Thyroid gland (tissue), 4 donors: ENCODE measurements around the gene TERT. TPM values are rescaled to one million over a fixed set of nuclear protein-coding genes. Genes with fewer than 3 reads are reported as not detected.
"Not testable (repeated sequence)": the region's sequence is repeated elsewhere in the genome, so short reads cannot be mapped to it uniquely, and the experiment has no call there.

ENCODE experiments used
- DNase-seq, 2 donors: peaks; one replicate each; pipeline ENCODE4 v3.0.0-alpha.2; 2019
- H3K27ac ChIP-seq, 3 donors: fragments of 200-600 bp; sonication (generic); 1 replicate in 2 of 3; 2 replicates in 1 of 3; pipeline ENCODE4 v1.5.1; 2016 to 2019; ENCODE audit warnings: mild to moderate bottlenecking in 1 of 3, moderate library complexity in 1 of 3
- H3K27me3 ChIP-seq: fragments of 200-600 bp; sonication (generic); one replicate; pipeline ENCODE4 v1.5.1; 2019
- H3K36me3 ChIP-seq, 2 donors: fragments of 200-600 bp; sonication (generic); one replicate each; pipeline ENCODE4 v1.5.1; 2016 to 2019
- H3K4me1 ChIP-seq, 2 donors: fragments of 200-600 bp; sonication (generic); one replicate each; pipeline ENCODE4 v1.5.1; 2017 to 2019
- H3K4me3 ChIP-seq, 3 donors: fragments of 200-600 bp; sonication (generic); replicated peaks in 1 of 3; 1 replicate in 2 of 3; 2 replicates in 1 of 3; pipeline ENCODE4 v1.5.1; 2016; ENCODE audit warnings: mild to moderate bottlenecking in 1 of 3
- H3K9me3 ChIP-seq: fragments of 200-600 bp; sonication (generic); one replicate; pipeline ENCODE4 v1.5.1; 2017
- CTCF ChIP-seq, 6 experiments: fragments of 200-600 bp in 3 of 6; fragments of 450-650 bp in 3 of 6; sonication (generic) in 3 of 6; IDR thresholded peaks; one replicate each; pipeline ENCODE4 v1.5.1; 2016 to 2019; ENCODE audit warnings: antibody characterized with exemption in 6 of 6, mild to moderate bottlenecking in 2 of 6, inconsistent platforms in 1 of 6, moderate library complexity in 1 of 6
- POLR2A ChIP-seq, 2 donors: fragments of 450-650 bp; IDR thresholded peaks; one replicate each; pipeline ENCODE4 v1.6.1; 2017; ENCODE audit warnings: antibody characterized with exemption in 2 of 2, mild to moderate bottlenecking in 2 of 2, moderate library complexity in 1 of 2
- WGBS, 2 donors: methylation state at CpG; one replicate each; pipeline ENCODE4 v1.1.5; 2017; 5-methylcytosine and 5-hydroxymethylcytosine counted together
- intact Hi-C: fragments of 100-400 bp; cut with DNase I; formaldehyde crosslinking; loops from one replicate; pipeline ENCODE4 v1.15.1; 2023
- total RNA-seq, 4 donors: library from RNA; depleted of rRNA; stranded (reverse); fragments of >200 nt; gene quantifications; one replicate each; pipeline ENCODE4 v1.2.3, GENCODE V29; 2016

The TERT gene
- total RNA-seq, 4 donors from 2014 or later: not detected

GRCh38 chr5:1294206-1294834 lies 548 bp downstream of the TERT start:
- Histone ChIP-seq H3K36me3 (no peaks in the 10 kb centered on the region), H3K4me3 (no peak overlapping the region), H3K9me3 (no peaks in the 10 kb centered on the region), H3K27ac (no peak overlapping the region), H3K27me3 (no peaks in the 10 kb centered on the region), H3K4me1 (peaks cover 0 to 8% of the 10 kb centered on the region in 2 donors)
- WGBS, 2 donors: 18 to 58% methylated on average over 8 to 10 of the region's 69 CpGs
- TF ChIP-seq CTCF (IDR thresholded peaks at IDR 0.05): no peak
- TF ChIP-seq POLR2A (IDR thresholded peaks at IDR 0.05): no peak
- no peak for DNase-seq
- intact Hi-C loops: no loop called here

- Histone ChIP-seq H3K4me1 (peaks cover 0 to 8% of the 10 kb centered on the region in 2 donors), H3K36me3 (no peaks in the 10 kb centered on the region), H3K4me3 (no peak overlapping the region), H3K9me3 (no peaks in the 10 kb centered on the region), H3K27ac (no peak overlapping the region), H3K27me3 (no peaks in the 10 kb centered on the region)
- intact Hi-C loops: no loop called here
- 93 to 94% methylated on average over 34 to 57 of the region's 60 CpGs for WGBS, 2 donors
- DNase-seq: no peak
- TF ChIP-seq CTCF (IDR thresholded peaks at IDR 0.05) (no peak), POLR2A (IDR thresholded peaks at IDR 0.05) (no peak)
These were observed 1.3 kb downstream of the TERT start for GRCh38 chr5:1293416-1294205.

GRCh38 chr5:1292846-1293415 lies 1.9 kb downstream of the TERT start:
- intact Hi-C loops: no loop called here
- DNase-seq: no peak
- H3K4me3 ChIP-seq: no peak overlapping the region
- WGBS, 2 donors: 88 to 89% methylated on average over 29 to 30 of the region's 30 CpGs
- H3K27me3 ChIP-seq: no peaks in the 10 kb centered on the region
- H3K27ac ChIP-seq: no peak overlapping the region
- H3K9me3 ChIP-seq: no peaks in the 10 kb centered on the region
- H3K36me3 ChIP-seq: no peaks in the 10 kb centered on the region
- peaks cover 0 to 8% of the 10 kb centered on the region in 2 donors for H3K4me1 ChIP-seq
- TF ChIP-seq CTCF (IDR thresholded peaks at IDR 0.05) (no peak), POLR2A (IDR thresholded peaks at IDR 0.05) (no peak)

- intact Hi-C loops: no loop called here
- no peak for TF ChIP-seq CTCF (IDR thresholded peaks at IDR 0.05)
- no peak for TF ChIP-seq POLR2A (IDR thresholded peaks at IDR 0.05)
- H3K9me3 ChIP-seq: no peaks in the 10 kb centered on the region
- H3K27ac ChIP-seq: no peak overlapping the region
- no peak overlapping the region for H3K4me3 ChIP-seq
- no peak for DNase-seq
- no peaks in the 10 kb centered on the region for H3K27me3 ChIP-seq
- H3K4me1 ChIP-seq: peaks cover 0 to 8% of the 10 kb centered on the region in 2 donors
- WGBS, 2 donors: 70 to 76% methylated on average over 6 of the region's 6 CpGs
- no peaks in the 10 kb centered on the region for H3K36me3 ChIP-seq
These were observed 2.7 kb downstream of the TERT start for GRCh38 chr5:1292139-1292538.

GRCh38 chr5:1291611-1292080 lies 3.2 kb downstream of the TERT start:
- no peak for DNase-seq
- no peaks in the 10 kb centered on the region for H3K27me3 ChIP-seq

GRCh38 chr5:1290956-1291355 lies 3.9 kb downstream of the TERT start:
- H3K27me3 ChIP-seq, H3K4me1 ChIP-seq, intact Hi-C loops, H3K4me3 ChIP-seq, H3K9me3 ChIP-seq, H3K27ac ChIP-seq, DNase-seq, H3K36me3 ChIP-seq: not testable (repeated sequence)
- WGBS, 2 donors: 86 to 87% methylated on average over 3 to 9 of the region's 24 CpGs

More at GRCh38 chr5:1291611-1292080, 3.2 kb downstream of the TERT start:
- intact Hi-C loops: no loop called here
- H3K36me3 ChIP-seq: no peaks in the 10 kb centered on the region
- TF ChIP-seq POLR2A (IDR thresholded peaks at IDR 0.05) (no peak), CTCF (IDR thresholded peaks at IDR 0.05) (no peak)
- no peaks in the 10 kb centered on the region for H3K9me3 ChIP-seq
- 85% methylated on average over 16 to 22 of the region's 24 CpGs for WGBS, 2 donors
- peaks cover 0 to 8% of the 10 kb centered on the region in 2 donors for H3K4me1 ChIP-seq
- H3K4me3 ChIP-seq: no peak overlapping the region
- no peak overlapping the region for H3K27ac ChIP-seq

GRCh38 chr5:1289559-1289958 lies 5.3 kb downstream of the TERT start:
- 83% methylated on average over 6 of the region's 32 CpGs; no CpG with 5 or more reads in 1 of the 2 donors for WGBS, 2 donors
- H3K9me3 ChIP-seq, intact Hi-C loops, H3K27ac ChIP-seq, H3K4me3 ChIP-seq, DNase-seq, H3K27me3 ChIP-seq, H3K4me1 ChIP-seq, H3K36me3 ChIP-seq: not testable (repeated sequence)
